Breast epithelium (tissue), 4 donors: ENCODE measurements around the gene RERE. TPM values are rescaled to one million over a fixed set of nuclear protein-coding genes. Genes with fewer than 3 reads are reported as not detected.

Experiments used
- DNase-seq, 2 donors: peaks; one replicate each; pipeline ENCODE4 v3.0.0-alpha.2; 2019; ENCODE audit warnings: low spot score in 2 of 2
- H3K27ac ChIP-seq, 2 donors: fragments of 200-600 bp; sonication (generic) in 1 of 2; one replicate each; pipeline ENCODE4 v1.5.1; 2016 to 2019; ENCODE audit warnings: mild to moderate bottlenecking in 1 of 2
- H3K27me3 ChIP-seq, 2 donors: fragments of 200-600 bp; sonication (generic) in 1 of 2; one replicate each; pipeline versions ENCODE4 v1.5.1 to v1.6.0; 2017 to 2019; ENCODE audit warnings: control low read depth in 1 of 2, mild to moderate bottlenecking in 1 of 2
- H3K36me3 ChIP-seq: fragments of 200-600 bp; one replicate; pipeline ENCODE4 v1.5.1; 2019
- H3K4me1 ChIP-seq, 2 donors: fragments of 200-600 bp; sonication (generic); one replicate each; pipeline ENCODE4 v1.5.1; 2016 to 2019; ENCODE audit warnings: control low read depth in 1 of 2
- H3K4me3 ChIP-seq, 3 donors: fragments of 200-600 bp; sonication (generic); 1 replicate in 2 of 3; 2 replicates in 1 of 3; pipeline ENCODE4 v1.5.1; 2016 to 2019; ENCODE audit warnings: mild to moderate bottlenecking in 3 of 3, moderate library complexity in 2 of 3
- H3K9me3 ChIP-seq, 2 donors: fragments of 200-600 bp; sonication (generic) in 1 of 2; one replicate each; pipeline ENCODE4 v1.5.1; 2016 to 2019; ENCODE audit warnings: control low read depth in 1 of 2
- POLR2A ChIP-seq: fragments of 450-650 bp; IDR thresholded peaks from one replicate; pipeline ENCODE4 v1.6.1; 2016; ENCODE audit warnings: antibody characterized with exemption, mild to moderate bottlenecking, moderate library complexity
- POLR2AphosphoS5 ChIP-seq, 3 donors: sonication (generic); formaldehyde crosslinking; IDR thresholded peaks; one replicate each; pipeline ENCODE4 v1.6.1; 2017; ENCODE audit warnings: antibody characterized with exemption in 3 of 3
- intact Hi-C: fragments of 100-400 bp; cut with DNase I; formaldehyde crosslinking; loops from one replicate; pipeline ENCODE4 v1.15.1; 2023; ENCODE audit warnings: low total_unique reads
- total RNA-seq, 3 donors: library from RNA; depleted of rRNA; stranded (reverse); fragments of >200 nt; gene quantifications; one replicate each; pipeline ENCODE4 v1.1.0, GENCODE V29; 2016
- TF ChIP-seq, protein P1 (sequence below), 3 donors: fragments of 450-650 bp; IDR thresholded peaks; one replicate each; pipeline ENCODE4 v1.5.1; 2016 to 2017; ENCODE audit warnings: antibody characterized with exemption in 3 of 3, mild to moderate bottlenecking in 3 of 3, moderate library complexity in 3 of 3

RERE gene
- total RNA-seq, 3 donors from 2014 or later, result 65.8 to 166 (median 123) TPM

GRCh38 chr1:8671306-8671917 is 146.0 kb downstream of the RERE start:
- Histone ChIP-seq H3K4me3 (no peak overlapping the region), H3K36me3 (no peaks in the 10 kb centered on the region), H3K9me3 (no peaks in the 10 kb centered on the region), H3K27ac (no peak overlapping the region), H3K4me1 (no peaks in the 10 kb centered on the region), H3K27me3 (no peaks in the 10 kb centered on the region)
- no peak for DNase-seq
- intact Hi-C loops, result no loop called here
- TF ChIP-seq, protein P1, sequence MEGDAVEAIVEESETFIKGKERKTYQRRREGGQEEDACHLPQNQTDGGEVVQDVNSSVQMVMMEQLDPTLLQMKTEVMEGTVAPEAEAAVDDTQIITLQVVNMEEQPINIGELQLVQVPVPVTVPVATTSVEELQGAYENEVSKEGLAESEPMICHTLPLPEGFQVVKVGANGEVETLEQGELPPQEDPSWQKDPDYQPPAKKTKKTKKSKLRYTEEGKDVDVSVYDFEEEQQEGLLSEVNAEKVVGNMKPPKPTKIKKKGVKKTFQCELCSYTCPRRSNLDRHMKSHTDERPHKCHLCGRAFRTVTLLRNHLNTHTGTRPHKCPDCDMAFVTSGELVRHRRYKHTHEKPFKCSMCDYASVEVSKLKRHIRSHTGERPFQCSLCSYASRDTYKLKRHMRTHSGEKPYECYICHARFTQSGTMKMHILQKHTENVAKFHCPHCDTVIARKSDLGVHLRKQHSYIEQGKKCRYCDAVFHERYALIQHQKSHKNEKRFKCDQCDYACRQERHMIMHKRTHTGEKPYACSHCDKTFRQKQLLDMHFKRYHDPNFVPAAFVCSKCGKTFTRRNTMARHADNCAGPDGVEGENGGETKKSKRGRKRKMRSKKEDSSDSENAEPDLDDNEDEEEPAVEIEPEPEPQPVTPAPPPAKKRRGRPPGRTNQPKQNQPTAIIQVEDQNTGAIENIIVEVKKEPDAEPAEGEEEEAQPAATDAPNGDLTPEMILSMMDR (IDR thresholded peaks at IDR 0.05), result peak; percentile 47 to 83 (median 60)
- TF ChIP-seq POLR2AphosphoS5 (IDR thresholded peaks at IDR 0.05) (peak in 1 of 3 donors; percentile 28), POLR2A (no peak)

DNA sequence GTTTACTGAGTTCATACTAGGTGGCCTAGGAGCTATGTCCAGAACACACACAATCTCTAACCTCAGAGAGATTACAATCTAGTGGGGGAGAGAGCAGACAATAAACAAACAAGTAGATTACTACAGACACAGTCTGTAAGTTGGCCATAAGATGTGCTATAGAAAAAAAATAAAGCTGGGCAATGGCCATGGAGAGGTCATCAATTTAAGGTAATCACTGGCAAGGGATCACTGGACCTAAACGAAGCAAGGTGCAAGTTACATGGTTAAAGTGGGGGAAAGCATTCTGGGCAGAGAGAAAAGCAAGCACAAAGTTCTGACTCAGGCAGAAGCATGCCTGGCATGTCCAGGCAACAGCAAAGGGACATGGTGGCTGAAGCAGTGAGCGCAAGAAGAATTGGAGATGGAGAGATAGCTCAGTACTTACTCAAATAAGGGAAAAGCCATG is 147.0 kb downstream of the RERE start:
- no peaks in the 10 kb centered on the region for H3K4me1 ChIP-seq
- no peaks in the 10 kb centered on the region for H3K27me3 ChIP-seq
- intact Hi-C loops, result no loop called here
- TF ChIP-seq, protein P1 (IDR thresholded peaks at IDR 0.05), result no peak
- TF ChIP-seq POLR2AphosphoS5 (IDR thresholded peaks at IDR 0.05), result no peak
- TF ChIP-seq POLR2A, result no peak
- H3K9me3 ChIP-seq, result no peaks in the 10 kb centered on the region
- no peak for DNase-seq
- no peak overlapping the region for H3K4me3 ChIP-seq
- peak overlapping the region in 1 of 2 donors; percentile 26 for H3K27ac ChIP-seq
- H3K36me3 ChIP-seq, result no peaks in the 10 kb centered on the region

- Histone ChIP-seq H3K36me3 (no peaks in the 10 kb centered on the region), H3K9me3 (no peaks in the 10 kb centered on the region), H3K27ac (peak overlapping the region in 1 of 2 donors; percentile 26), H3K27me3 (no peaks in the 10 kb centered on the region), H3K4me1 (no peaks in the 10 kb centered on the region), H3K4me3 (no peak overlapping the region)
- TF ChIP-seq, protein P1 (IDR thresholded peaks at IDR 0.05), result no peak
- TF ChIP-seq POLR2AphosphoS5 (IDR thresholded peaks at IDR 0.05), result no peak
- intact Hi-C loops, result no loop called here
- no peak for DNase-seq
These were observed 147.7 kb downstream of the RERE start for GRCh38 chr1:8669606-8670335.

GRCh38 chr1:8667869-8668594 is 149.4 kb downstream of the RERE start:
- Histone ChIP-seq H3K36me3 (no peaks in the 10 kb centered on the region), H3K4me1 (no peaks in the 10 kb centered on the region), H3K9me3 (no peaks in the 10 kb centered on the region), H3K4me3 (no peak overlapping the region), H3K27ac (no peak overlapping the region), H3K27me3 (no peaks in the 10 kb centered on the region)
- no peak for DNase-seq
- intact Hi-C loops, result no loop called here
- TF ChIP-seq POLR2AphosphoS5 (IDR thresholded peaks at IDR 0.05), result no peak
- TF ChIP-seq, protein P1 (IDR thresholded peaks at IDR 0.05), result no peak
- TF ChIP-seq POLR2A, result no peak
